GM21529 (cell line): Measurements from ENCODE around the gene USP46.
A peak's percentile ranks its signal among the peaks of the same experiment; 100 is the strongest.

Experiments
- ATAC-seq: cut with Tn5 transposase; IDR thresholded peaks from one replicate; pipeline ENCODE4 v1.9.1; 2021; ENCODE audit not compliant: unreplicated experiment

USP46 gene

DNA sequence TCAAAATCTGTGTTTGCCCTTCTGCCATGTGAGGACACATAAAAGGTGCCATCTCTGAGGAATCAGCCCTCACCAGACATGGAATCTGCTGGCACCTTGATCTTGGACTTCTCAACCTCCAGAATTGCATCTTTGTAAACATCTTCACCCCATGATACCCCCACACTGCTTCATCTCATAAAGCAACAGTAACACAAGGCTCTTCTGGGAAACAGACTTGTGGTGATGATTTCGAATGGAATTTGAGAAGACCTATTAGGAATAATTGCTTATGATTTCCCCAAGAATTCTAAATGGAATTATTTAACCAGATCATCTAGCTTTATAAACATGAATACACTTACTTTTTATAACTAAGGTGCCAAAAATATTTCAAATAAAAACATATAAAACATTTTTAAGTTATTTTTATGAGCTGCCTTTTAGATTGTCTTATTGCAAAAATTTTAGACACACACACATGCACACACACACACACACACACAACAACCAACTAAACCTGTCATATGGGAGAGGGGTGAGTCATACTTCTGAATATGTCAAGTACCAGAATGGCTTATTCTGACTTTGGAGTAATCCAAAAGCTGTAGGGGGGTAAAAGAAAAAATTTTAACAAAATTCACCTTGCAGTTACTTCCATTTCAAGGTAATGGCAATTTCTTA lies 82.0 kb downstream of the USP46 start:
- ATAC-seq, result no peak

DNA sequence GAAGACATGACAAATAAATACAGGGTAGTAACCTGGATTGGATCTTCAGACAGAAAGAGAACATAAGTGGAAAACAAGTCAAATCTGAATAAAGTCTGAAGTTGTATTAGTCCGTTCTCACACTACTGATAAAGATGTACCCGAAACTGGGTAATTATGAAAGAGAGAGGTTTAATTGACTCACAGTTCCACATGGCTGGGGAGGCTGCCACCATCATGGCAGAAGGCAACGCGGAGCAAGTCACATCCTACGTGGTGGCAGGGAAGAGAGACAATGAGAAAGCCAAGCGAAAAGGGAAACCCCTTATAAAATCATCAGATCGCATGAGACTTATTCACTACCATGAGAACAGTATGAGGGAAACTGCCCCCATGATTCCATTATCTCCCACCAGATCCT lies 82.8 kb downstream of the USP46 start:
- ATAC-seq, result no peak

DNA sequence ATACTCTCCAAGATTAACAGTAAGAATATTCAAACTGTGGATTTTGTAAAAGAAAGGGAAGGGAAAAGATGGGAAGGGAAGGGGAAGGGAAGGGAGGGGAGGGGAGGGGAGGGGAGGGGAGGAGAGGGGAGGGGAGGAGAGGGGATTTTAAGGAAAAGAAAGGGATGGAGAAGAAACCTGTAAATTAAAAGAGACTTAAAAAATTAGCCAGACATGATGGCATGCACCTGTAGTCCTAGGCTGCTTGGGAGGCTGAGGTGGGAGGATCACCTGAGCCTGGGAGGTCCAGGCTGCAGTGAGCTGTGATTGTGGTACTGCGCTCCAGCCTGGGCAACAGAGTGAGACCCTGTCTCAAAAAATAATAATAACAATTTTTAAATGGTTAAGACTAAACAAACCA lies 83.7 kb downstream of the USP46 start:
- ATAC-seq, result no peak

DNA sequence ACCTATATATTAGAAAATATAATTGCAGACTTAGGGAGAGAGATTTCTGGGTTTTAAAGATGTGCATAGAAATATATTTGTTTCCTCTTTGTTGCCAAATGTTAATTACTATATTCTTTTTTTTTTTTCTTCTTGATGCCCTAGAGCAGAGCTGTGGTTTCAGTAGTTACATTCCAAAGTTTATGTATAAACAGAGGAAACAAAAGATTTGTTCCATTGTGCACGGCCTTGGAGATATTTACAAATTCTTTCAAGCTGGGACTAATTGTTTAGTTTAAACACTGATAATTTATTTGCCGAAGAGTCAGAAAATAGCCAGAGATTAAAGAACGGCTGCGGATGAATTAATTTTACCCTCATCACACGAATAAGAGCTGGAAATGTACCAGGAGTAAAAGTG lies 85.1 kb downstream of the USP46 start:
- ATAC-seq, result no peak

DNA sequence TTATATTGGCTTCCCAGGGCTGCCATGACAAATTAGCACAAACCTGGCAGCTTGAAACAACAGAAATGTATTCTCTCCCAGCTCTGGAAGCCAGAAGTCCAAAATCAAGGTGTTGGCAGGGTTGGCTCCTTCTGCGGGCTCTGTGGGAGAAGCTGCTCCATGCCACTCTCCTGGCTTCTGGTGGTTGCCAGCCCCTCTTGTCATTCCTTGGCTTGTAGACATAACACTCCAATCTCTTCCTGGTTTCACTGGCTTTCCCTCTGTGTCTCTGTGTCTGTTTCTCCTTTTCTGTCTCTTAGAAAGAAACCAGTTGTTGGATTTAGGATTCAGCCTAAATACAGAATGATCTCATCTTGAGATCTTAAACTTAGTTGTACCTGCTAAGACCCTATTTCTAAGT lies 85.5 kb downstream of the USP46 start:
- ATAC-seq, result no peak

DNA sequence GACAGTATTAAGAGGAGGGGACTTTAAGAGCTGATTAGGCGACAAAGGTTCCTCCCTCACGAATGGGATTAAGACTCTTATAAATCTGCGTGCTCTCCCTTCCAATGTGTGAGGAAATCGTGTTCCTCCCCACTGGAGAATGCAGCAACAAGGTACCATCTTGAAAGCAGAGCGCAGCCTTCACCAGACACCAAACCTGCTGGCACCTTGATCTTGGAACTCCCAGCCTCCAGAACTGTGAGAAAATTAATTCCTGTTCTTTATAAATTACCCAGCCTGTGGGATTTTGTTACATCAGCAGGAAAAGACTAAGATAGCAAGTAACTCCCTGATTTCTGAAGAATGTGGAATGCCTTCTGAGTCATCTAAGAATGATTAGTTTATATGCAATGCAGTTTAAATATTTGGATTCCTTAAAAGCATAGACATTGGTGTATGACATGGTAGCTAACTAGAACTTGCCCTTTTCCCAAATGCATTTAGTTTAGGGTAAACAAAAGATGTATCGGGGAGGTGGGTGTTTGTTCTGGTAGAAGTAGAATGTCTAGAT lies 86.1 kb downstream of the USP46 start:
- no peak for ATAC-seq

DNA sequence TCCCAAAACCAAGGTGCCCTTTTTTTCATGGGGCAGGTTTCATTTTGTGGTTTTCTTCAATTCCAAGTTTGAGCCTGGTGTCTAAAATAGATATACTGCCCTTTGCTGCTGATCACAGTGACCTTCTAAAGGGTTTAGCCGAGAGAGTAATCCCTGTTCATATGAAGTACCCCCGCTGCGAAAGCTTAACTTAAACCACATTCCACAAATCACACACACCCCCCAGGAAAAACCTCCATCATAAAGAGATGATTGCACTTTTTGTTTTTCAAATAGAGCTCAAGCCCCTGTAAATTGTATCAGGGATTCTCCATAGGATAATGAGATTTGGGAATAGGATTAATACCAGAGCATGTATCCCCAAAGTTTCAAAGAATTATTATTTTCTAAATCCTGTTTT lies 90.8 kb downstream of the USP46 start:
- ATAC-seq, result no peak

DNA sequence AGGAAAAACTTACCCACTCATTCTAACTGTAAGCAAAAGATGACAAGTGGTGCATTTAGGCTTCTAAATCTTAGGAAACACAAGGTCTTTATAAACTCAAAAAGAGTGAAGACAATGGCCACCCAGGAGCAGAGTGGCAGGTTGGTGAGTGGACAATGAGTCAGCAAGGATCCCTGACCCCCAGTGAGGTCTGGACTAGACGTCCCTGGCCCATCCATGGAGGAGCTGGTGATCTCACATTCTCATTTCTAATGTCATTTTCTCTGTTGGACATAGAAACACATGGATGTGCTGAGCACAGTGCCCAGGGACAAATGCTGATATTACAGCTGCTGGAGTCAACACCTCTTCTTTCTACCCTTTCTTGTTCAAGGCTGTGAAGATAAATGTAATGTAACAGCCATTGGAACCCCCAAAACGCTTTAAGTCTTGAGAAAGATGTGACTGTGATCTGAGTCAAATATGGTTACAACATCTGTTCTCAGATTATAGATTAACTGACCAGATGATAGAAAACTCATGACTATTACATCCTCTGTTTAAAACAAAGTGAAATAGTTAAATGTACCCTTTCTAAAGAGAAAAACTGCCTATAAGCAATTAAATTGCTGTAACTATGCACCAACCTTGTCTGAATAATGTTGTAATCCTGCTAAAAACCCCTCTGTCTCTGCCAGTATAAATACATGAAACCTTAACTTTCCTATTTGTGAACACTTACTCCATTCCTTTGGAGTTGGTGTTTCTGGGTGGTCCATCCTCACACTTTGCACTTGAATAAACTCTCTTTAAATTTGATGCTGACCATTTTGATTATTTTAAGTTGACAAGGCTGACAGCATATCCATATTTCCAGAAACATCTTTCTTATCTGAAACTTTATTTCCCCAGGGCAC lies 92.7 kb downstream of the USP46 start:
- ATAC-seq, result no peak

DNA sequence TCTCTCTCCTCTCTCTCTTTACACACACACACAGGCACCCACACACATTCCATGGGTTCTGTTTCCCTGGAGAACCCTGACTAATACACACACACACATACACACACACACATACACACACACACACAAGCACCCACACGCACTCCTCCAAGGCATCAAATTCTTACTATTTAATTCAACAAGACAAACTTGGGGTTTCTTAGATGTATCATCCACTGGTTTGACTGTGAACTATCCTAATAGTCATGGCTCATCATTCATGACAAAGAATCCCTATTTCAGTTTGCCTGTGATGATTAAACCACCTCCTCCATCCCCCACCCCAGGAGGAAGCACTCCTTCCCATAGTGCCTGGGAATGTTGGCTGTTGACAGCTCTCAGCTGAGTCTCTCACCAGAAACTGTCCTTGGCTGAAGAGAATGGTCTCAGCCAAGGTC lies 98.2 kb downstream of the USP46 start:
- ATAC-seq, result no peak

DNA sequence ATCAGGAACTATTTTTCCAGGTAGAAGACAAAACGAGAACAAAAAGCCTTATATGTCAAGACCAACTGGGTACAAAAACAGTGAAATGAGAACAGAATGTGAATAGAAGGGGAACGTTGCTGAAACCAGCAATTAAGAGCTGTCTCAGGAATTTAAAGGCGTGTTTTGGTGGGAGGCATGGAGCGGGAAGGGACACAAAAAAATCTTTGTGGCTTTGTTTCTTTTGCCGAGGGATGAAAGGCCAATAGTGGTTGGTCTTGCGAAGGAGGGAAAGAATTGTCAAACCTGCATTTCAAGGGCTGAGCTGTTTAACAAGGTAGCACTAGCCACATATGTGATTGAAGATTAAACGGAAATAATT lies 103.8 kb downstream of the USP46 start:
- ATAC-seq, result no peak

DNA sequence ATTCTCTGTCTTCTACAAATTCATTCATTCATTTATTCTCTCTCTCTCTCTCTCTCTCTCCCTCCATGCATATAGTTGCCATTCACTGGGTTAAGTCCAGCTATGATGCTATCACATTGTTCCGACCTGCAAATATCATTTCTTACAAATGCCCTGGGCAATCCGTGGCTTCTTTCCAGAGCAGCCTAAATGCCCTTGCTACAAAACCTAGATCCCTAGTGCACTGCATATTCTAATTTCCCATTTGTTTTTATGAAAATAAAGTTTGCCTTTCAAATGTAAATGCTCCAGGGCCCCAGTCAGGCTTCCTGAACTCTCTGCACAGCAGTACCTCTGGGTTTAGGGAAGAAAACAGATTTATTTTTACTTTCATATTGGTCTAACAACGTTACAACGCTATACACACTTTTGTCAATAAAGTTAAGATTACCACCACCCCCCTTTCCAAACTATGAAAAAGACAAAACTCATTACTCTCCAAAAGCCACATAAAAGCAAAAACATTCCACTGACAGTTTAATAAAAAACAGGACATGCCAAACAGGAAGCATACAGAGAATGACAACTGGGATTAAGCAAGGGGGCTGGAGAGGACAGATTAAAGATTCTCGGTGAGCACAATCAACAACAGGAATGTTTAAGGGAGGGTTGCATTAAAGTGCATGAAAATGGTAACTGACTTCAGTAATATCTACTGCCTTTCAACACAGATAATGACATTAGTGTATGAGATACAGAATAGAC lies 104.3 kb downstream of the USP46 start:
- no peak for ATAC-seq

DNA sequence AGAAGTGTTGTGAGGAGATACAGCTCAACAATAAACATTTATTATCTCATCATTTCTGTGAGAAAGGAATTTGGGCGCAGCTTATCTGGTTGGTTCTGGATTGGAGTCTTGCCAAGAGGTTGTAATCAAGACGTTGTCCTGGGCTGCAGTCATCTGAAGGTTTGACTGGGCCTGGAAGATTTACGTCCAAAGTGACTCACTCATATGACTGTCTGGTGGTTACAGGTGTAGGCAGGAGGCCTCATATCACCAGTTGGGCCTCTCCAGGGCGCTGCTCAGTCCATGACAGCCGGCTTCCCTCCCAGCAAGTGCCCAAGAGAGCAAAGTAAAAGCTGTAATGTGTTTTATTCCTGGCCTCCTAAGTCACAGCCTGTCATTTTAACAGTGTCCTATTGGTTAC lies 106.3 kb downstream of the USP46 start:
- no peak for ATAC-seq

DNA sequence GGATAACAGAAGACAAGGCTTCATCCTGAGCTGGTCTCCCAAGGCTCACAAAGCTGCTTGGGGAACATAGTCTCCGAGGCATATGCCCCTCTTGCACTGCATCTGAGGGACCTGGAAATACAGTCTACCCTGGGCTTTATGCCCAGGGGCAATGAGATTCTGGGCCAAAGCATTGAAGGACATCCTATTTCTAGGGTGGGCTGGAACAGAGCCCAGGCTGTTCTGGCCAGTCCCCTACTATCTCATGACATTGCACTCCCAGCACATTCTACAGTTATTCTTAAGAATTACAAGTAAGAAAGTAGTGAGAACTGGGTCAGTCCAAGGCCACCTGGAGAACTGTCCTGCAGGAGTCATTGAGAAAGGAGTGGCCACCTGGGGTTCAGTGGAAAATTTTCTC lies 107.6 kb downstream of the USP46 start:
- no peak for ATAC-seq

DNA sequence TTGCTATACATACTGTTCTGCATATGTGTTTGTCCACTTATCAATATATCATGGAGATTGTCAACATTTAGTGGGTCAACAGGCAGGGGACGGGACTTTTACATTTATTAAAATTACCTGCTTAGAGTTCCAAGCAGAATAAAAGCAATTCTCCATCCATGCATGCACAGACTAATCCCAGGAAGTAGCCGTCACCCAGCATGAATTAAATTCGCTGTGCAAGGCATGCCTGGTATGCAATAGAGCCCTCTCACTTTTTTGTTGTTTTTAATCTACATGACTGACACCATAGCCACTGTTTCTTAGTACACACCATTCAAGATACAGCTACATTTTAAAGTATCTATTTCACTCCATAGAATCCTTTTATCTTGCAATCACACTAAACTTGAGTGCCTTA lies 108.9 kb downstream of the USP46 start:
- ATAC-seq, result no peak

DNA sequence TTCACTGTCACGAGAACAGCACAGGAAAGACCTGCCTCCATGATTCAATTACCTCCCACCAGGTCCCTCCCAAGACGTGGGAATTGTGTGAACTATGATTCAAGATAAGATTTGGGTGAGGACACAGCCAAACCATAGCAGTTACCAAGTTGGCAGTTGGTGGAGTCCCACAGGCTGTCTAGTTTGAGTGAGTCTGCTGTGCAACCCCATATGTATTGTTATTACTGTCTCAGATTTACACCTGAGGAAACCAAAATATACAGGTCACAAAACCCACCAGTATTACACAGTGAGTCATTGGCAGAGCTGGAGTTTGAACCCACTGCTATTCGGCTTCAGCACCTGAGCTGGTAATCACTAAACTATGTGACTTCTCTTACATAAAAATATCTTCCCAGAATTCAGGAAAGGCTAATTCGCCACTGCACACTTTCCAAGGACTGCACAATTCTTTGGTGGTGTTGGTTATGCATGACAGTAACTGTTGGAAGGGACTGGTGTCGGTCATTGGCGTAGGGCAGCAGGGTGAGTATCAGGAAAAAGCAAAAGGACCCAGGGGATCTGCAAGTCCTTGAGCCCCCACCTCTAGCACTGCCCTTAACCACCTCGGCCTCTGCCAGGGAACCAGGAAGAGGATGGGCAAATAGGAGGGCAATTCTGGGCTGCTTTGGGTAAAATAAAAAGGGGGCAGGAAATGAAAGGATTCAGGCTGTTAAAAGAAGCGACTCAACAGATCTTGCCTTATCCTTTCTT lies 110.1 kb downstream of the USP46 start:
- ATAC-seq, result no peak

DNA sequence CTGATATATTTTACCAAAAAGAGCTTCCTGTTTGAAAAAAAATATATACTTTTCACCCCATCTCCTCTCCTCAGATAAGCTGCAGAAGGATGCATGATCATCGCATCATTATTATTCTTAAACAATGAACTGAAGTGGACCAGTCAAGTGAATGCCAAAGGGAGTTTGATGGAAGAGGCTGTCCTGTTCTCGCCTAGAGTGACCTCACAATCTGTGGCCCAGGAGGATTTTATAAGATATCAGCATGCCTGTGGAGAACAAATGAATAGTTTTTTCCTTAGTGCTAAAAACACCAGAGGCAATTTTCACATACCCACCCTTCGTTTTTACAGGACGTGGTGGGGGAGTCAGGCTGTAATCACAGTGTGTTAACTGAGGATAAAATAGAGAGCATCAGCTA lies 112.7 kb downstream of the USP46 start:
- no peak for ATAC-seq

DNA sequence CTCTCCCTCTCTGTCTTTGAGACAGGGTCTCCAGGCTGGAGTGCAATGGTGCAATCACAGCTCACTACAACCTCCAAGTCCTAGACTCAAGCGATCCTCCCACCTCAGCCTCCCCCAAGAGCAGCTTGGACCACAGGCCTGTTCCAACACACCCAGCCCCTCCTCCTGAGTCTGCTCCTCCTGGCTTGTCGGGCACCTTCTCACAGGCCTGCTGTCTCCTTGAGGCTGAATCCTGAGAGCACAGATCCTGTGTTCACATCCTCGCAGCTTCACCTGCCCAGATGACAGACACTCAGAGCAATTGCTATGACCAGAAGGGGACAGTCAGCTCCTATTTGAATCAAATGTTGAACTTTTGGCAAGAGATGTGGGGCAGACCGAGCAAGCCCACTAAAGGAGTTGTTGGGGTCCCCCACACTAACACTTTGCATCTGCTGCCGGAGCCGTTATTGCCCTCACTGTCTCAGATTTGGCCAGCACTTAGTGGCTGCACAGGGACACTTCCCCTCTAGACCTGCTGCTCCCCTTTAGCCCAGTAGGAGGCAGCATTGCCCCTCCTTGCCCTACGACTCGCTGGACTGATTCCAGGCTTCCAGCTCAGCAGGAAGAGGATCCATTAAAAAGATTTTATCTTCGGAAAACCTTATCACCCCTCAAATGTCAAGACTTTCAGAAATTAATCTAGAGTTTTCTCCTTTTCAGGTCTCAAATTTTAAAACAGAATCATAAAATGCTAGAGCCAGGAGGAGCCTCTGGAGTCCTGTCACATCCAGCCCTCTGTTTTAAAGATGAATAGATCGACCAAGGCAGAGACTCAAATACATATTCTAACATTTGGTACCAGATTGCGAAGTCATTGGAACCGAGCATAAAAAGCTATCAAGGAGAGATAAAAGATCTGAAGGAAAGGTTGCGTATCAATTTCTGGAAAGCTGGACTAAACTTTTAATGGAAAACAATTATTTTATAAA lies 113.7 kb downstream of the USP46 start:
- ATAC-seq, result peak; percentile 87
